Endothelial cell of umbilical vein (primary cell): ENCODE data around the gene MAPKAPK2. TPM values are rescaled to one million over a fixed set of nuclear protein-coding genes. Genes with fewer than 3 reads are reported as not detected.

Experiments used
- BruUV-seq: library from RNA; stranded (reverse); fragments of 400-500 nt; replicated peaks from 2 replicates; lab custom pipeline; 2021; lab: Mats Ljungman, UMichigan
- CTCF ChIA-PET: fragments of 300-600, 350-600 bp; sonication (Branson Sonifier 250); formaldehyde crosslinking; loops from one replicate; lab custom pipeline; 2021; ENCODE audit warnings: antibody characterized with exemption, inconsistent platforms; lab: Charles Lee
- POLR2A ChIA-PET: fragments of 300-600, 350-600 bp; sonication (Branson Sonifier 250); formaldehyde crosslinking; loops from one replicate; lab custom pipeline; 2021; ENCODE audit warnings: antibody characterized with exemption, inconsistent platforms; lab: Charles Lee
- DNase-seq: peaks from one replicate; pipeline ENCODE4 v3.0.0-alpha.2; 2011; ENCODE audit warnings: low read depth, low spot score
- FAIRE-seq: peaks from 2 replicates; lab custom pipeline; 2011; peaks lifted over from hg19 to GRCh38; lab: Jason Lieb, UNC
- H2AFZ ChIP-seq: 2 replicates; pipeline ENCODE4 v1.6.0; 2012; ENCODE audit warnings: low read depth, low read length, control low read depth, inconsistent platforms
- H3K27ac ChIP-seq: 2 replicates; pipeline ENCODE4 v1.5.1; 2011; ENCODE audit warnings: low read depth, mild to moderate bottlenecking, control low read depth, low read length, moderate library complexity; ENCODE audit not compliant: insufficient read depth
- H3K27me3 ChIP-seq, 2 experiments: 2 replicates each; pipeline versions ENCODE4 v1.6.0 to v1.6.1; 2011; ENCODE audit warnings: low read length in 2 of 2, mixed read lengths in 1 of 2; ENCODE audit not compliant: control insufficient read depth in 2 of 2, insufficient read depth in 2 of 2
- H3K36me3 ChIP-seq, 2 experiments: 2 replicates in 1 of 2; 3 replicates in 1 of 2; pipeline ENCODE4 v1.5.1; 2011; ENCODE audit warnings: low read length in 2 of 2, mild to moderate bottlenecking in 1 of 2, moderate library complexity in 1 of 2; ENCODE audit not compliant: control insufficient read depth in 2 of 2, insufficient read depth in 2 of 2; ENCODE audit errors: extremely low read depth in 1 of 2
- H3K4me1 ChIP-seq: 3 replicates; pipeline ENCODE4 v1.5.1; 2011; ENCODE audit warnings: mild to moderate bottlenecking, low read length; ENCODE audit not compliant: control insufficient read depth, insufficient read depth; ENCODE audit errors: extremely low read depth
- H3K4me2 ChIP-seq: 2 replicates; pipeline ENCODE4 v1.6.1; 2011; ENCODE audit warnings: low read length, control low read depth, mixed read lengths; ENCODE audit not compliant: insufficient read depth
- H3K4me3 ChIP-seq, 3 experiments: fragments of 200-600 bp in 1 of 3; sonication (generic), shearing (Covaris generic) in 1 of 3; replicated peaks in 1 of 3; 2 replicates each; pipeline ENCODE4 v1.5.1; 2011 to 2016; ENCODE audit warnings: control low read depth in 3 of 3, low read length in 3 of 3, mild to moderate bottlenecking in 2 of 3, inconsistent platforms in 1 of 3, low read depth in 1 of 3, moderate library complexity in 1 of 3; ENCODE audit not compliant: insufficient read depth in 1 of 3
- H3K79me2 ChIP-seq: 2 replicates; pipeline ENCODE4 v1.6.0; 2012; ENCODE audit warnings: low read length, inconsistent platforms; ENCODE audit not compliant: control insufficient read depth, insufficient read depth
- H3K9ac ChIP-seq: replicated peaks from 2 replicates; pipeline ENCODE3; 2011; ENCODE audit warnings: low read length, control low read depth; ENCODE audit not compliant: insufficient read depth; ENCODE audit errors: extremely low read depth
- H3K9me1 ChIP-seq: replicated peaks from 3 replicates; pipeline ENCODE4 v1.6.0; 2011; ENCODE audit warnings: mild to moderate bottlenecking, low read length; ENCODE audit not compliant: control insufficient read depth, insufficient read depth; ENCODE audit errors: extremely low read depth
- H3K9me3 ChIP-seq: replicated peaks from 2 replicates; pipeline ENCODE4 v1.5.1; 2012; ENCODE audit warnings: low read length, inconsistent platforms; ENCODE audit not compliant: control insufficient read depth, insufficient read depth
- H4K20me1 ChIP-seq: replicated peaks from 2 replicates; pipeline ENCODE3; 2011; ENCODE audit warnings: mild to moderate bottlenecking, low read length; ENCODE audit not compliant: control insufficient read depth, insufficient read depth; ENCODE audit errors: extremely low read depth
- EZH2 ChIP-seq: IDR thresholded peaks from 2 replicates; pipeline ENCODE4 v1.6.1; 2012; ENCODE audit warnings: borderline replicate concordance, low read depth, mild to moderate bottlenecking, moderate library complexity, low read length, inconsistent platforms; ENCODE audit not compliant: severe bottlenecking
- FOS ChIP-seq: IDR thresholded peaks from 2 replicates; pipeline ENCODE4 v1.6.1; 2011; ENCODE audit warnings: mild to moderate bottlenecking, low read length, moderate library complexity, borderline replicate concordance; ENCODE audit not compliant: insufficient read depth
- GATA2 ChIP-seq: IDR thresholded peaks from 2 replicates; pipeline ENCODE4 v1.7.0; 2011; ENCODE audit warnings: low read depth, mild to moderate bottlenecking, moderate library complexity, mixed read lengths, low read length; ENCODE audit not compliant: insufficient read length, insufficient read depth
- JUN ChIP-seq: IDR thresholded peaks from 2 replicates; pipeline ENCODE4 v1.6.1; 2011; ENCODE audit warnings: borderline replicate concordance, low read depth; ENCODE audit not compliant: insufficient read length, insufficient read depth
- MYC ChIP-seq: IDR thresholded peaks from one replicate; pipeline ENCODE4 v1.6.1; 2011; ENCODE audit warnings: mild to moderate bottlenecking, low read depth, low read length
- POLR2A ChIP-seq: IDR thresholded peaks from 2 replicates; pipeline ENCODE4 v1.6.1; 2012; ENCODE audit warnings: low read depth, mild to moderate bottlenecking, control low read depth, low read length
- POLR2AphosphoS5 ChIP-seq: IDR thresholded peaks from 2 replicates; pipeline ENCODE4 v1.6.1; 2012; ENCODE audit warnings: low read depth, mild to moderate bottlenecking, control low read depth, low read length, moderate library complexity; ENCODE audit not compliant: insufficient read depth
- dilution Hi-C: fragments of 300-500 bp; cut with MboI; formaldehyde crosslinking; loops from one replicate; pipeline ENCODE4 v1.15.0; 2019; ENCODE audit warnings: low sequenced_read_pairs; ENCODE audit not compliant: extremely low pct_ligation_motif_present
- intact Hi-C: fragments of 100-400 bp; cut with micrococcal nuclease; formaldehyde crosslinking; loops from one replicate; pipeline ENCODE4 v1.10.0; 2022
- polyA plus RNA-seq, 4 experiments: library from polyadenylated mRNA; depleted of rRNA in 3 of 4; stranded (reverse) in 3 of 4; unstranded in 1 of 4; fragments of >200 nt; gene quantifications; 2 replicates each; pipeline versions ENCODE4 v1.2.1 to v1.2.3, GENCODE V29; 2011 to 2012; ENCODE audit warnings: missing spikeins in 1 of 4
- total RNA-seq: library from RNA; stranded (reverse); gene quantifications from 2 replicates; pipeline ENCODE4 v1.2.3, GENCODE V29; 2021
- TF ChIP-seq, protein P1 (sequence below): IDR thresholded peaks from 2 replicates; pipeline ENCODE4 v1.6.1; 2011; ENCODE audit not compliant: insufficient read depth, insufficient read length
- TF ChIP-seq, protein P2 (sequence below), 2 donors: IDR thresholded peaks; 1 replicate in 1 of 2; 2 replicates in 1 of 2; pipeline ENCODE4 v1.5.1; 2011; ENCODE audit warnings: low read length in 2 of 2, mild to moderate bottlenecking in 2 of 2, moderate library complexity in 2 of 2, control low read depth in 1 of 2, inconsistent platforms in 1 of 2, low read depth in 1 of 2; ENCODE audit not compliant: insufficient read depth in 1 of 2; ENCODE audit errors: extremely low read depth in 1 of 2

The MAPKAPK2 gene
- total and polyA plus RNA-seq, 2 donors (not counting 3 experiments of a cell fraction or from before 2014, with no cell fraction given): 52.9 to 69.1 TPM

DNA sequence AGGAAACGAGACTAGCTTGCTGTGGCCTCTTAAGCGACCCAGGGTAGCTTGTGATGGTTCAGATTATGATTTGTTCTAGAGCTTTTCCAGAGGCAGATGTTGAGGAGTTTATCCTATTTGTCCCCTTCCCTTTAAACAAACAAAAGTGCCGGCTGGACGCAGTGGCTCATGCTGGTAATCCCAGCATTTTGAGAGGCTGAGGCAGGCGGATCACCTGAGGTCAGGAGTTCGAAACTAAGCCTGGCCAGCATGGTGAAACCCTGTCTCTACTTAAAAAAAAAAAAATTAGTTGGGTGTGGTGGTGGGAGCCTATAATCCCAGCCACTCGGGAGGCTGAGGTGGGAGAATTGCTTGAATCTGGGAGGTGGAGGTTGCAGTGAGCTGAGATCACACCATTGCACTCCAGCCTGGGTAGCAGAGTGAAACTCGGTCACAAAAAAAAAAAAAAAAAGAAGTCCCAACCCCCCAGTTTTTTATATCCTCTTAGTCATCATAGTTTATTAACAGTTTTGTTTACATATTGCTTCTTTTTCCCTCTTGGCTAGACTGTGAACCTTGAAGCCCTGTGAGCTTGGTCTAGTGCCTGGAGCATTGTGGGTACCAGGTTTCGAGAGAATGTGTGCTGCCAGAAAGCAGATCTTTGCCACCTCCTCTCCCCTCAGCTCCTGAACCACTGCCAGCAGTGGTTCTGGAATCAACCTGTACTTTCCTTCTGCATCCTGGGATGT is 29.8 kb downstream of the MAPKAPK2 start:
- ChIA-PET CTCF (interaction anchor here (0.8 to 1.9 kb wide), 5 partner anchors 12 to 198 kb away, joined by 3 to 10 read pairs (median 4); no protein-coding TSS in a partner anchor), POLR2A (interaction anchor here (0.7 kb wide), 1 partner anchor 1595 kb away, joined by 3 read pairs; no protein-coding TSS in a partner anchor)
- peak; percentile 31 for DNase-seq
- TF ChIP-seq EZH2 (no peak), JUN (no peak), POLR2AphosphoS5 (no peak), MYC (no peak), GATA2 (no peak), FOS (no peak), POLR2A (no peak)
- TF ChIP-seq, protein P1, sequence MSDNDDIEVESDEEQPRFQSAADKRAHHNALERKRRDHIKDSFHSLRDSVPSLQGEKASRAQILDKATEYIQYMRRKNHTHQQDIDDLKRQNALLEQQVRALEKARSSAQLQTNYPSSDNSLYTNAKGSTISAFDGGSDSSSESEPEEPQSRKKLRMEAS: no peak
- TF ChIP-seq, protein P2, sequence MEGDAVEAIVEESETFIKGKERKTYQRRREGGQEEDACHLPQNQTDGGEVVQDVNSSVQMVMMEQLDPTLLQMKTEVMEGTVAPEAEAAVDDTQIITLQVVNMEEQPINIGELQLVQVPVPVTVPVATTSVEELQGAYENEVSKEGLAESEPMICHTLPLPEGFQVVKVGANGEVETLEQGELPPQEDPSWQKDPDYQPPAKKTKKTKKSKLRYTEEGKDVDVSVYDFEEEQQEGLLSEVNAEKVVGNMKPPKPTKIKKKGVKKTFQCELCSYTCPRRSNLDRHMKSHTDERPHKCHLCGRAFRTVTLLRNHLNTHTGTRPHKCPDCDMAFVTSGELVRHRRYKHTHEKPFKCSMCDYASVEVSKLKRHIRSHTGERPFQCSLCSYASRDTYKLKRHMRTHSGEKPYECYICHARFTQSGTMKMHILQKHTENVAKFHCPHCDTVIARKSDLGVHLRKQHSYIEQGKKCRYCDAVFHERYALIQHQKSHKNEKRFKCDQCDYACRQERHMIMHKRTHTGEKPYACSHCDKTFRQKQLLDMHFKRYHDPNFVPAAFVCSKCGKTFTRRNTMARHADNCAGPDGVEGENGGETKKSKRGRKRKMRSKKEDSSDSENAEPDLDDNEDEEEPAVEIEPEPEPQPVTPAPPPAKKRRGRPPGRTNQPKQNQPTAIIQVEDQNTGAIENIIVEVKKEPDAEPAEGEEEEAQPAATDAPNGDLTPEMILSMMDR (IDR thresholded peaks at IDR 0.05; ENCODE audit: extremely low read depth in 1 of 2, insufficient read depth in 1 of 2, low read depth in 1 of 2, low read length in 2 of 2): no peak
- H2AFZ ChIP-seq: no peak overlapping the region
- H3K4me1 ChIP-seq: peaks cover 3% of the 10 kb centered on the region
- no peaks in the 10 kb centered on the region for H3K36me3 ChIP-seq
- FAIRE-seq: no peak
- no peaks in the 10 kb centered on the region for H3K27me3 ChIP-seq
- H3K9ac ChIP-seq: no peak overlapping the region
- H3K4me2 ChIP-seq: no peak overlapping the region
- H3K9me1 ChIP-seq: no peaks in the 10 kb centered on the region
- H3K4me3 ChIP-seq: no peak overlapping the region
- peaks cover 74% of the 10 kb centered on the region for H3K79me2 ChIP-seq
- peaks cover 12% of the 10 kb centered on the region for H4K20me1 ChIP-seq
- H3K9me3 ChIP-seq: no peaks in the 10 kb centered on the region
- no TSS peak for BruUV-seq
- intact Hi-C loops: no loop called here
- no peak overlapping the region for H3K27ac ChIP-seq
- dilution Hi-C loops: no loop called here
